Activated effector memory CD4-positive, alpha-beta T cell treated with Interleukin-2 at 50 U/mL for 16 hours (primary cell): ENCODE results near the gene ZAP70.
"Not testable (repeated sequence)": the region's sequence is repeated elsewhere in the genome, so short reads cannot be mapped to it uniquely, and the experiment has no call there.

Source experiments
- DNase-seq: peaks from one replicate; pipeline ENCODE4 v3.0.0-alpha.2; 2020

The ZAP70 gene

DNA sequence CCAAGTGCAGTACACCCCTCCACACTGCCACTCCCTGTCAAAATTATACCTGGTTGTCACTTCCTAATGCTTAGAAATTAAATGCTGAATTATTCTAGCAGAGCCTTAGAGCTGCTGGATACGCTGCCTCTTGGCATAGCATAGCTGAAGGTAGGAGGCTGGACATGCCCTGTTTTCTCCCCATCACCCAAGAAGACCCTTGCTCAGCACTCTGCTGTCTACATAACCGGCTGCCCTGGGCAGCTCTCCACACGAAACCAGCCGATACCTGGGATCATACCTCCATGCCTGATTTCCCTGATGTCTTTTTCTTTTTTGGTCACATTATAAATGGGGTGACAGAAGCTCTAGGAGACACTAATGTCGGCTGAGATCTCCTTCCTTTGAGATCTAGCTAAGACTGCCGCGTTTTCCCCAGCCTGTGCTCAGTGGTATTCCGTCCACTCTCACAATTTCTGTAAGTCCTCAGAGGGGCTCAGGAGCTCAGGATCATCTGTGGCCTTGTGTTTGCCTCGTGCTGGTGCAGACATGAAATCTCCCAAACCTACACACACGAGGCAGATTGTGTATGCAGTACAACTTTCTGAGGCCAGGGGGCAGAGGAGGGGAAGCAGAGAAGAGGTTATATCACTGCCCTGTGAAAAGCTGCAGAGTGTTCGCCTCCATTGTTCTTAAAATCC is 13.5 kb upstream of the ZAP70 start:
- DNase-seq, result peak; percentile 44

DNA sequence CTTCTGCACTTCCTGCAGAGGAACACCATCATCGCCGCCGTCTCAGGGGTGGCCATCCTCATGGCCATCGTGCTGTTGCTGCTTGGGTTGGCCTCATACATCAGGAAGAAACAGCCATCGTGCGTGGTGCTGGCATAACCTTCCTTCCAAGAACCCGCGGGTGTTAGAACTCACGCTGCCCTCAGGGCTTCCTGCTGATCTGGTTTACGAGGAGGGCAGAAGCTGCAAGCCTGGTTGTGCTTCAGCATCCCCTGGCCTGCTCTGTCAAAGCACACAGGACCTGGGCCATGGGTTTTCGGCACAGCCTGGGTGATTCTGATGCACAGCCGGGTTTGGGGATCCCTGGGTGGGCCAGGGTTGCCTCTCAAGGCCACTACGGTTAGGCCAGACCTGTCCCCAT is 12.2 kb upstream of the ZAP70 start:
- DNase-seq, result no peak

DNA sequence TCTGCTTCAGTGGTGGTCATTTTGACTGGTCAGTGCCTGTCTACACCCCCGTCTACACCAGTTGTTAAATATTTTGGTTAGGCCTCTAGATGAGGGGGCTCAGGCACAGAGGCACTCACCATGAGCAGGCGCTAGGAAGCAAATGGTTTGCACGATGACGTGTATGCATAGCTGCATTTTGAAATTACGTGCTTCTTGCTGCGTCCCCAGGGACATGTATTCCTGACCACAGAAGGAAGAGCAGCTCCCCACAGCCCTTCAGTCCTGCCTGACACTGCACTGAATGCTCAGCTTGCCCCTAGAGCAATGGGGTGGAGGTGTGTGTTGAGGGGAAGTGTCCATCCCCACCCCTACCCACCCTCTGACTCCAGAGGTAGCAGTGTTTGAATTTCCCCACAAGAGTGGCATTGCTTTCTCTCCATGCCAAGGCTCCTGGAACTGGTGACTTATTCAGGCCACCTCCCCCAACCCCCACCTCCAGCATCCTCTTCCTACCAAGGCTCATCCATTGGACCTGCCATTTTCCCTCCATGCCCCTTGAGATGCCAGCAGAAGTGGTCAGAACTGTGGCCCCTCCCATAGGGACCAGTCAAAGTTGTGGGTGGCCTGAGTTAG is 11.4 kb upstream of the ZAP70 start:
- DNase-seq, result no peak

DNA sequence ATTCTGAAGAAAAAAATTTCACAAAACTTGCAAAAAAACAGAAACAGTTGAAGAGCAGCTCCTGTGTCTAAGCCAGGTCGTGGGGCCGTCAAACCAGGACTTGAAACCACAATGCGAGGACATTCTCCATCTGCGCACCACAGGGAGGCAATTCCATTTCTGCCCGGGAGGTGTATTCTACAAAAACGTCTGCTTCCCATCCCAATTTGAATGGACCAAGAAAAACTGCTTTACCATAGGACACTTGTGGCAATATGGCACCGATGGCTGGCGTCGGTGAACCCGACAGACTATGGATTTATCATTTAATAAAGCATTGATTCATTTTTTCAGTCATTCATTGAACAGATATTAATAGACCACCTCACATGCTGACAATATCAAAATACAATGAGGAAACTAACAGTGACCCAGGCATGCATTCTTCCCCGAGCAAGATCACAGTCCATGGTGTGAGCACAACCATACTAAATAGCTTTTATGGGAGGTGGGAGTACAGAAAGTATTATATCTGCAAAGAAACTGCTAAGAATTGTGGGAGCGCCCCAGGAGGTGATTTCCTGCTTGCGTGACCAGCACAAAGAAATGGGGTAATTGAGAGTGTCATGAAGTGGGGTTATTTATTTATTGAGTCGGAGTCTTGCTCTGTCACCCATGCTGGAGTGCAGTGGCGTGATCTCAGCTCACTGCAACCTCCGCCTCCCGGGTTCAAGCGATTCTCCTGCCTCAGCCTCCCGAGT is 10.5 kb upstream of the ZAP70 start:
- DNase-seq, result no peak

DNA sequence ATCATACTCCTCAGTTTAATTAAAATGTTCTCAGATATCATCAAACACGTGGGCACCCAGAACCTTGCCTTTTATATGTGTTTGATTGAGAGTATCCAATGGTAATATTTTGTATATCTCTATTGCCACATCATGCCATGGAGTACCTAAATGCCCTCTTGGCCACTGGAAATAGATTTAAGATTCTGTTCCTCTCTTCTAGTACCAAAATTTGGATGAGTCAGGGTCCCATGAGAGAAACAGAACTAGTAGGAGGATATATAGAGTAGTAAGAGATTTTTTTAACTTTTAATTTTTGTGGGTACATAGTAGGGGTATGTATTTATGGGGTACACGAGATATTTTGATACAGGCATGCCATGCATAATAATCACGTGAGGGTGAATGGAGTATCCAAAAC is 9.6 kb upstream of the ZAP70 start:
- no peak for DNase-seq

DNA sequence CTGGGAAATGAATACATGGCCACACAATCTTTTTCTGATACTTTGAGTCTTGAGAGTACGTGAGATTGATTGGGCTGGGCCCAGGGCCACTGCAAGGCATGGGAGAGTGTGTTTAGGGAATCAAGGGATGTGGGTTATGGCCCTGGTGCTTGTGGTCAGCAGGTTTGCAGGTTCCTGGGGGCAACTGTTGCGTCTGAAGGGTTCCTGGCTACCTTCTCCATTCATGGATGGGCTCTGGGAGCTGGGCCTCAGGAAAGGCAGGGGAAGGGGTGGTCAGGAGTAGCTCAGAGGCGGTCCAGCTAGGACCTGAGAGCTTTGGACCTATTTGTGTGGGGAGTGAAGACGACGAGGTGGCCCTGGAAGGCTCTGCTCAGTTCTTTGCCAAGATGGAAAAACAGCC is 8.4 kb upstream of the ZAP70 start:
- DNase-seq, result no peak

DNA sequence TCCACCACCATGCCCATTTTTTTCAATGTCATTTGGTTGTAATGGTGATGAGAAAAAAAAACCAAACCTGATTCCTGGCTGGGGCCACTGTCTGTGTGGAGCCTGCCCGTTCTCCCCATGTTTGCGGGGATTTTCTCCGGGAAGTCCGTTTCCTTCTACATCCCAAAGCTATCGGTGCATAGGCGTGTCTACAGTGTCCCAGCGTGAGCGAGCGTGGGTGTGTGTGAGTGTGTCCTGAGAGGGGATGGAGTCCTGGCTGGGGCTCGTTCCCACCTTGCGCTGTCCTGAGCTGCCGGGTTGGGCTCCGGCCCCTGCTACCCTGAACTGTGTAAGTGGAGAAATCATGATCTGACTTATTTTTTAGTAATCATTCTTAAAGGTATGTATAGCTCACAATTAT is 7.3 kb upstream of the ZAP70 start:
- DNase-seq, result no peak

DNA sequence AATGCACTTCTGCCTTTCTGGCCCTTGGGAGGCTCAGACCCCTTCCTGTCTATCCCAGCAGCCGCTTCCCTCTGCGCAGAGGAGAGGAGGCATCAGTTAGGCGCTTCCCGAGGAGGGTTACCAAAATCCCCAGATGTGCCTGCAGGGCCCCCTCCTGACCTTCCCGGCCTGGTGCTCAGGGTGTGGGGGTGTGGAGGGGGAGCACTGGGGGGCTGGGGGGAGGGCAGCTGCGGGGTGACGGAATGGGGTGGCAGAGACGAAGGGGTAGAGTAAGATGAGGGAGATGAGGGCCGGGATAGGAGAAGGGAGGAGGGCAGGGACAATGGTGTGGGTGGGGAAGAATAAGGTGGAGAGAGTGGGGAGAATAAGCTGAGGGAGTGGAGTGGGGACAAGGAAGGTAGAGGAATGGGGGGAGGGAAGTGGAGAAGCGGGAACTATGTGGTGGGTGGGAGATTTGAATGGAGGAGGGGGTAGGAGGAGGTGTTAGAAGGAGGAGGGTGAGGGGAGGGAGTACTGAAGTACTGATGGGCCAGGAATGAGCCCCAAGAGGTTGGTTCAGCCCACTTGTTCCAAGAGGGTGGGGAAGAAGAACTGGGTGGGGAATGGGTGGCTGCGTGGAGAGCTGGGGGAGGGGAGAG is 6.5 kb upstream of the ZAP70 start:
- no peak for DNase-seq

DNA sequence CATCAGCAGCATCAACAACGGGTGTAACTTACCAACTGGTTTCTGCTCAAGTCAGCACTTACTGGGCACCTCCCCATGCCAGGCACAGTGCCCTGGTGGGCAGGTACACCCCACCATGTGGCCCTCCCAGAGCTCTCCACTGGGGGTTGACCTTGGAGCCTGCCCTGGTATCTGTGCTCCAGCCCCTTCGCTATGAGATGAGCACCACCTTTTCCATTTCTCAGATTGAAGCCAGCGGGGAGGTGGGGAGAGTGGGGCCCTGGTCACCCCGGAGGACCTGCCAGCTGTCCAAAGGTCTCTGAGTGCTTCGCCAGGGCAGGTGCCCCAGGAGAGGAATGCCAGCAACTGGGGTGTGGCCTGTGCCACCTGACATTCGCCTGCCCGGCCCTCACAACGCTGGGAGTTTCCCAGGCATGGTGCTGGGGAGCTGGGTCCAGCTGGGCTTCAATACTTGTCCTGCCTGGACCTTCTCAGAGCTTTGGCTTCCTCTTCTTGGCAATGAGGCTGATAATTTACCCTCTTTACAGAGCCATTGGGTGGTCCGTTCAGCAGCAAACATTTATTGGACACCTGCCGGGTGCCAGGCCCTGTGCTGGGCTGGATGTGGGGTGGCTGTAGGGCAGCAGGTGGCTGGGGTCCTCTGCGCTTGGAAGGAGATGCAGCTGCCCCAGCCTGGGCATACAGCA is 5.9 kb upstream of the ZAP70 start:
- no peak for DNase-seq

DNA sequence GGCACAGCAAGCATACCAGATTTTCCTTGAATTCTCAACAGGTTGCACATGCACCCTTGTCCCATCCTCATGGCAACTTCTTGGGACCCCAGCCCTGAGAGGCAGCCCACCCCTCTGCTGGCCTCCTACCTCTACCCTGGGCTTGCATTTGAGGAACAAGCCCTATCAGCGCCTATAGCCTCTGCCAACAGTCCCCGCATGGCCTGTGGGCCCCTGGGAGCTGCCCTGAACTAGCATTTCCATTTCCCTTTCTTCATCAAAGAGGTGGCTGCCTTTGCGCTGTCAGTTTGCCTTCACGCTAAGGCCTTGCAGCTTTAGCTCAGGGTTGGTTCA is 5.4 kb upstream of the ZAP70 start:
- DNase-seq, result no peak

DNA sequence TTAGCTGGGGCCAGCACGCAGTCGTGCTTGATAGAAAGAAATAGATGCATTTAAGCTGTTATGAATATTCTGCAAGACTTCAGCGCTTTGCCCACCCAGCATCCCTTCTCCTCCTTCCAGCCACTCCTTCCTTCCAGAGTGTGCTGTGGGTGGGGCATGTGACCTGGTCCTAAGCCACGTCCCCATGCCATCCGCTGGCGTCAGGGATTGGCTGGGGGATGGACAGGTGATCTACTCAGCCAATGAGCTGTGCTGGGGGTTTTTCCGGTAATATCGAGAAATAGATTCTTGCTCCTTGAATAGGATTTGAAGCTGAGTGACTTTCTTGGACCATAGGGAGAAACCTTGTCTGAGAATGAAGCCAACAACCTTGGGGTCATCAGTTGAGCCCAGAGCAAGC is 4.8 kb upstream of the ZAP70 start:
- no peak for DNase-seq

DNA sequence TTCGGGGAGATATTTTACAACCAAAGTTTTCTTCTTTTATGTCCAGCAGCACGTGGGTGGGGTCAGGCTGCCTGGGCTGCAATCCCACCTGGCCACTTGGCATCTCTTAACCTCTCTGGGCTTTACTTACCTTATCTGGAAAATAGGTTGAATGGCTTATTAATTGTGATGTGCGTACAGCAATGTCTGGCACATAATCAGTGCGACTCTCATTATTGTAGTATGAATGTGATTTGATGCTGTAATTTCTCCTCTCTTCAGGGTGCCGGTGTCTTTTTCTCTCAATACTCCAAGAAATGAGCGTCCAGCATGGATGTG is 2.0 kb upstream of the ZAP70 start:
- no peak for DNase-seq

DNA sequence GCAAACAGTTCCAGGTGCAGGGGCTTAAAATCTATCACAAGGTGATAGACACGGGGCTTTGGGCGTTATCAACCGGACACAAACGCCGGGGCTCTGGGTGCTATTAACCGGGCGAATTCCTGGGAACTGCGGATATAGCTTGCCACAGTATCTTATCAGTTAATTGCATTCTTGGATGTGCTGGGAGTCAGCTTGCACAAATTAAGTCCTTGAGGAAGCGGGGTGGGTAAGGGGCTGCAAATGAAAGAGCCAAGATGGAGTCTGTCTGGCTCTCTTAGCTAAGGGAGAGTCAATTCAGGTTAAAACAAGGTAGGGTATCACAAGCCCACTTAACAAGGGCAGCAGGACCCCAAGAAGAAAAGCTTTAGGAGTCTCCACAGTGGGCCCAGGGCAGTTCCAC is 1.2 kb upstream of the ZAP70 start:
- not testable (repeated sequence) for DNase-seq

DNA sequence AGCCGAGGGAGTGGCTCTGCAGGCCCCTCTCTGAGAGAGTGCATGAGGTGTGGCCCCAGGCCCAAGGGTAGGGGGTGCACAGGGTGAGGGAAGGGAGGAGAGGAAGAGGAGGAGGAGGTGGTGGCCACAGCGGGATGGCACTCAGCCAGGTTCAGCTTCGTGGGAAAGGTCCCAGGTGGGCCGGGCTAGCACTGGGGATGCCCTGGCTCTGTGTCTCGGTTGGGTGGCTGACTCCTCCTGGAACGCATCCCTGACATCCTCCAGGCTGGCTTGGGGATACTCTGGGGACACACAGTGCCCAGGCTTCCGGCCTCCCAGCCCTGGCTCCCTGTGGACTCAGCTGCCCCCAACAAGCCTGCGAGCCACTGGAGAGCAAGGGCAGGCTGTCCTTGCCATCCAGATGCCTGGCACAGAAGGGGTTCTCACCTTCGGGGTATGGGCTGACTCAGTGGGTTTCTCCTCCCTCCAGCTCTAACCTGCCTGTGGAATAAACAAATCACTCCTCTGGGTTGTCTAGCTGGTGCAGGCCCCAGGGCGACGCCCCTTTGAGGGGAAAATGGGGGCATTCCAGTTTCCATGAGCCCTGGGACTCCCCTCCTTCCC is 582 bp upstream of the ZAP70 start:
- no peak for DNase-seq

DNA sequence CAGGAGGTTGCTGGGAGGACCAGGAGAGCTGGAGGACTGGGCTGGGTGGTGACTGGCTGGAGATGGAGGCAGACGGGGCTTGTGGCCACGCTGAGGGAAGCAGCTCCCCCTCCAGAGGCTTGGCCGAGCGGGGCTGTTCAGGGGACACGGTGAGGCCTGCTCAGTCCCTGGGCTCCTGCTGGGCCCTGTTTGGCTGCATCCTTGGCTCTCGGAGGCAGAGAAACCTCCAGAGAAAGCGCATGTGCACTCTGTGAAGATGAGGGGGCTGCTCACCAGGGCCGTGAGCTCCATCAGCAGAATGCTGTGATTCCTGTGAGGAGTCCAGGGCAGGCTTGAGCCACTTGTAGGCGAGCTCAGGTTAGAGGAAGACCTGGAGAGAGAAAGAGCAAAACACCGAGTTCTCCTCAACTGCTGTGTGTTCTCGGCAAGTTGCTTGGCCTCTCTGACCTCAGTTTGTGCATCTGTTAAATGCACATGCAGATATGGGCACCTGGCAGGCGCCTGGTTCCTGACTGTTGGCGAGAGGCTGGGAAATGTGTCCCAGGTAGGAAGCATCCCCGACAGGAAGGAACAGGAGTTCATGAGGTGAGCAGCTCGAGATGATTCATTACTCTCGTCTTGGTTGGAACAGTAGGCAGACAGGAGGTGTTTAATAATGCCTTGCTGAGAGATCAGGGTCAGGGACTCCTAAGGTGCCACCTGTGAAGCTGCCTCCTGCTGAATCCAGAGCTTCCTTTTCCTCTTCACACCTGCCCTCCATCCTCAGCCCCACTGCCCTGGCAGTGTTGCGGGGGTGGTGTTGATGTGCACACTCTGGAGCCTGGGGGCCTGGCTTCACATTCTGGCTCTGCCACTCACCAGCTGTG is 941 bp downstream of the ZAP70 start:
- DNase-seq, result no peak

DNA sequence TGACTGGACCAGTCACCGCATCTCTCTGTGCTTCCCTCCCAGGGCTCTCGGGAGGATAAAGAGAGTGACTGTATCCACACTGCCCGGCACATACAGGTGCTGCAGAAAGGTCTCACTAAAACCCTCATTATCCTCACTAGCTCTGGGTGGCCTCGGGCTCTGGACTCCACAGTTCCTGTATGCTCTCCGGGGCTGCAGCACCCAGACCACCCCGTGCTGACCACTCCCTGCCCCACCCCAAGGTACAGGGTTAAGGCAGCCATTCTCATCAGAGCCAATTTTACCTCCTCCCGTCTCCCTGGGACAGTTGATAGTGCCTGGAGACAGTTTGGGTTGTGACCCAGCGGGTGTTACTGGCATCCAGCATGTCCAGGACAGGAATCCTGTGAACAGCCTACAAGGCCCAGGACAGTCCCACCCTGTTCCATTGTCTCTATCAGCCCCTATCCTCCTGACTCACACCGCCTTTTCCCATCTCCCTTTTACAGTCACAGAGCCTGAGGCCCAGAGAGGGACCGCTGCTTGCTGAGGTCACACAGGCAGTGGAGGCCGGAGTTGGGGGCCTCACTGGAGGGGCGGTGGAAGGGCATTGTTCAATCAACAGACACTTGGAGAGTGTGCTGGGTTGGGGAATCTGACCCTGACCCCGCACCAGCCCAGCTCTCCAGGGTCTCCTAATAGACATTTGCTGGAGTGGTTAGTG is 1.7 kb downstream of the ZAP70 start:
- DNase-seq, result no peak

DNA sequence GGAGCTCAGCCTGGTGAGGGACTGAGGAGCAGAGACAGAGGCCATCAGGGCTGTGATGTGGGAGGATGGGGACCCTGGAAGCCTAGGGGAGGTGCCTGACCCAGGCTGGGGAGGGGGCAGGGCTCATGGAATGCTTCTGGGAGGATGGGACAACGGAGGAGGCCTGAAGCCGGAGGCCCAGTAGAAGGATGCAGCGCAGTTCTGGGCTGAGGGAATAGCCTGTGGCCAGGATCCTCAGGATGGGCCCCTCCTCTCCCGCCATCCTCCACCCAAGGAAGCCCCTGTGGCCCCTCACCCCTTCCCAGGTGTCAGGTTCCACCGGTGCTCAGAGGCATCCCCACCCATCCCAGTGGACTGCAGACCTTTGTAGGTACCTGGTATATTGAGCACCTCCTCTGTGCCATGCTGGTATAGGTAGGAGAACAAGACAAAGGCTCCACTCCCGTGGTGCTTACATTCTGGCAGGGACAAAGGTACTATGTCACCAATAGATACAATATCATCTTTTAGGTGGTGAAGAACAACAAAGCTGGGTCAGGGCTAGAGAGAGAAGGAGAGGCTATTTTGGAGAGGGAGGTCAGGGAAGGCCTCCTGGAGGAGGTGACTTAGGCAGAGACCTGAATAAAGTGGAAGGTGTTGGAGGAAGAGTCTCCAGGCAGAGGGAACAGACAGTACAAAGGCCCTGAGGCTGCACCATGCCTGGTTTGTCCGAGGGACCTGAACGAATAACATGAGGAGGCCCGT is 2.7 kb downstream of the ZAP70 start:
- no peak for DNase-seq

DNA sequence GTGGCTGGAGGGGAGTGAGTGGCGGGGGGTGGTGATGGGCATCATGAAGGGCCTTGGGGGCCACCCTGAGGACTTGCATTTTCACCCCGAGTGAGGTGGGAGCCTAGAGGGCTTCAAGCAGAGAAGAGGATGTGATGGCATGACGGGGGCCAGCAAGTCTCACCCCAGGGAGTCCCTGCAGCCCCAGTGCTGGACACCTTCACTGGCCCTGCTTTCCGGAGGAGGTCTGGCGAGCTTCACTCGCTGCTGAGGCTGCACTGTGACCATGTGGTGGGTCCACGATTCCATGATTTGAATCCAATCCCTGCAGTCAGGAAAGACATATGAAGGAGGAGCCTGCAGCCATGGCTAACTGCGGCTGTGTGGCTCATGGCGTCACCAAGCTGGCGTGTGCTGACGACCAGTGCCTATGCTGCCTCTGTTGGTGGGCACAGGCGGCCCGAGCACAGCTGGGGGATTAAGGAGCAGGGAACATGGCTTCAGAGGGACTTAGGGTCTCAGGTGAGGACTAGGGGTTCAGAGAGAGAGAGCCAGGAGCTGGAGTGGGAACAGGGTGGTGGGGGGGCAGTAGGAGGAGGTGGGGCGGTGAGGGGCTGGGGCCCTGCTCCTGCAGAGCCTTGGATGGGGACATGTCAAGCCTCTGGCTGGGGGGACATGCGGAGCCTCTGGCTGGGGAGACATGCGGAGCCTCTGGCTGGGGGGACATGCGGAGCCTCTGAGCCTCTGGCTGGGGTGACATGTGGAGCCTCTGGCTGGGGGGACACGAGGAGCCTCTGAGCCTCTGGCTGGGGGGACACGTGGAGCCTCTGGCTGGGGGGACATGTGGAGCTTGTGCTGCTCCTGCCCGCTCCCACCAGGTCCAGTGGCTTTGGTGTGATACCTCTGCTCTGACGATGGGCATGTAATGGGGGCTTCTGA is 3.6 kb downstream of the ZAP70 start:
- DNase-seq, result no peak

DNA sequence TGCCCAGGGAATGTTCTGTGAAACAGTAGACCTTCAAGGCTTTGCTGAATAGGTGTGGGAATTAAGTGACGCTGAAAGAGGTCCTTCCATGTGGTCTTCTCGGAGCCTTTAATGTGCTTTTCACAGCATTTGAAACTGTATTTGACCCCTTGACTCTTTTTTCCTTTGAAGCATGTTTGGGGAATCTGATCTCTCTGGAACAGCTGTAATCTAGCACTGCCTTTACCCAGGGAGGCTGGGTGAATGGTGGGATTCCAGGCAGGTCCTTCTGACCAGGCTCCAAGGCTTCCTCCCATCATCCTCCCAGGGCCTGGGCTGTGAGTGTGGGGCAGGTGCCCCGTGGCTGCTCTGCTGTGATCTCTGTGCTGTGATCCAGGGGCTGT is 4.2 kb downstream of the ZAP70 start:
- DNase-seq, result no peak
